HG03196 (cell line): ENCODE data around the gene COL6A2.
"Not testable (repeated sequence)": the region's sequence is repeated elsewhere in the genome, so short reads cannot be mapped to it uniquely, and the experiment has no call there.

Source experiments
- ATAC-seq: cut with Tn5 transposase; IDR thresholded peaks from one replicate; pipeline ENCODE4 v1.9.1; 2021; ENCODE audit not compliant: unreplicated experiment

The COL6A2 gene

GRCh38 chr21:46171996-46172862, 74.3 kb downstream of the COL6A2 start:
- no peak for ATAC-seq

GRCh38 chr21:46172863-46173528, 75.1 kb downstream of the COL6A2 start:
- ATAC-seq, result no peak

GRCh38 chr21:46173573-46173972, 75.7 kb downstream of the COL6A2 start:
- ATAC-seq, result no peak

GRCh38 chr21:46176443-46177129, 78.7 kb downstream of the COL6A2 start:
- ATAC-seq, result not testable (repeated sequence)

- no peak for ATAC-seq
These were observed 81.0 kb downstream of the COL6A2 start for GRCh38 chr21:46178961-46179360.
